Hematopoietic multipotent progenitor cell treated with erythropoietin and hydrocortisone succinate and interleukin-3 and kit ligand, for 4 days (in vitro differentiated cells): ENCODE measurements around the gene DLGAP3.

ENCODE experiments used
- DNase-seq: peaks from one replicate; pipeline ENCODE4 v3.0.0-alpha.2; 2015

DLGAP3 gene

DNA sequence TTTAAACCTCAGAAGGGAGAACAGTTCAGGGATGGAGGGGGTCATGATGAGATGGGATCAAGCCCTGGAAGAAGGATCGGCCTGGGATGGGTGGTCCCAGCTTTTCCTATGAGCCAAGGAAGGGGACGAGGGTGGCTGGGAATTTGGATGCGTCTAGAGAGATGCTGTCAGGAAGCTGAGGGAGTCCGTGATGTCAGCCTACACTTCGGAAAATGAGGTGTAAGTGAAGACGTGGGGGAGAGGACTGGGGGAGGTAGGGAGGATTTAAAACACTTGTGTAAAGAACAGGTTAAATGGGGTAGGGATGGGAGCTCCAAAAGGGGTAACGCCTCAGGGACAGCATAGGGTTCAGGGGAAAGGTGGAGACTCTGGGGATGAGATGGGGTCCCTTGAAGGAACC is 27.5 kb downstream of the DLGAP3 start:
- DNase-seq = no peak

DNA sequence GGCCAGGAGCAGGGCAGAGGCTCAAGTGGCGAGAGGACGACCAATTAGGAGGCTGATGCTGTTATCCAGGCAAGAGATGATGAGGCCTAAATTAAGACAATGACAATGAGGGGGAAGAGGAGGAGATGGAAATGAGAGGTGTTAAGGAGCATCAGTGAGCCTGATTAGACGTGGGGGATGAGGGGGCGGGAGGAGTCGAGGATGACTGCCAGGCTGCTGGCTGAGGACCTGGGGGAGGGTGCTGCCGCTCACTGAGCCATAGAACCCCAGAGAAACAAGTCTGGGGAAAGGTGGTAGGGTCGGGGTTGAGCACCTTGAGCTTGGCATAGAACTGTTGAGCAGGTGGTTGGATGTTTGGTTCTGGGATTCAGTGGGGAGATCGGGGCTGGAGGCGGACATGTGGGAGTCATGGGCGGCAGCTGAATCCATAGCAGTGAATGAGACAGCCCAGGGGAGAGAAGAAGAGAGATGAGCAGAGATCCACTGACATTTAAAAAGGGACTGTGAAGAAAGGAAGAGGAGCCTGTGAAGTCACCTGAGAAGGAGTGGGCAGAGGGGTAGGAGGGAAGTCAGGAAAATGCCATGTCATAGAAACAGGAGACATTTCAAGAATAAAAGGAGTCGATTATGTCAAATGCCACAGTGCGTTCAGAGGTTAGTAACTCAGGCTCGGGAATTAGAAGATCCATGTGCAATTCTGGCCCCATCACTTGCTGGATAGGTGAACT is 28.5 kb downstream of the DLGAP3 start:
- DNase-seq = no peak

DNA sequence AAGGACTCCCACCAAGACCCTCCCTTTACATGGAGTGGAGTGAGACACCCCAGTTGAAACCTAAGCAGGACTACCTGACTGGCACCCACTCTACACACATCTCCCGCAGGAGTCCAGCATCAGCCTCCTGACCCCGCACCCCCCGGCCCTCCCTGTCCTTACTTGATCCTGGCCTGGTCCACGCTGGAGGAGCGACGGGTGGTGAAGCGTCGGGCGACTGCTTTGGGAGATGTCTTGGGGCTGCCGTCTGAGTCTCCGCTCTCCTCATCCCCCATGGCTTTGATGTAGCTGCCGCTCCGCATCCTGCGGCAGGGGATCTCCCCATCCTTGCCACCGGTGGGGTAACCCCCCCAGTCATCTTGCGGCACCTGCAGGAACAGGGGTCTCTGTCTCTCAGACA is 29.5 kb downstream of the DLGAP3 start:
- no peak for DNase-seq

DNA sequence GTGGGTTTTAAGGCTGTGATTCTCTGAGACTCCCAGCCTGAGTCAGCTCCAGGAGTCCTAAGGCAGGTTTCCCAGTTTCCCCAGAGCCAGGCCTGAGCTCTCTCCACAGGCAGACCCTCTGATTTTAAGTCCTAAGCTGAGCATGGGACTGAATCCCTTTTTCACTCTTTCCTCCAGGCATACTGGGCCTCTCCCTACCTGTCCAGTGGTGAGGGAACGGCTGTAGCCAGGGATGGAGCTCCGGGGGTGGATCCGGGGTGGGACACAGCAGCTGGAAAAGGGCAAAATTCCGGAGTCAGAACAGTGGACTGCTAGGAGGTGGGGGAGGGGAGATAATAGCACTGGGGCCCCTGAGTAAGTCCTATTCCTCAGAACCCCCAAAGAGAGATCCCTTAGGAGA is 30.0 kb downstream of the DLGAP3 start:
- no peak for DNase-seq

- DNase-seq = no peak
Measured at GRCh38 chr1:34898330-34898761, 31.1 kb downstream of the DLGAP3 start.

DNA sequence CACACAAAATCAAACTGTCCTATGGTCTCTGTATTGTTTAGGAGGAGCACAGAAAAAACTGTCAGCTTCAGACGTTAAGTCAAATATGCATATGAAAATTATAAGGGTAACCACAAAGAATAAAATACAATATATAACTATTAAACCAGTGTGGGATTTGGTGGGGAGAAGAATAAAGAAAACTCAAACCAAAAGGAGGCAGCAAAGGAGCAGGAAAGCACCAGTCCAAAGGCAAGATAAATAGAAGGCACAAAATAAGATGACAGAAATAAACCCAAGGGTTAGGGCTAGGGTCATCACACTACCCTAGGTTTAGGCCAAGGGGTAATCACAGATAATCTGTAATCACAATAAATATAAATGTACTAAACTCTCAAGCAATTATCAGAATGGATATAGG is 32.8 kb downstream of the DLGAP3 start:
- DNase-seq = no peak

DNA sequence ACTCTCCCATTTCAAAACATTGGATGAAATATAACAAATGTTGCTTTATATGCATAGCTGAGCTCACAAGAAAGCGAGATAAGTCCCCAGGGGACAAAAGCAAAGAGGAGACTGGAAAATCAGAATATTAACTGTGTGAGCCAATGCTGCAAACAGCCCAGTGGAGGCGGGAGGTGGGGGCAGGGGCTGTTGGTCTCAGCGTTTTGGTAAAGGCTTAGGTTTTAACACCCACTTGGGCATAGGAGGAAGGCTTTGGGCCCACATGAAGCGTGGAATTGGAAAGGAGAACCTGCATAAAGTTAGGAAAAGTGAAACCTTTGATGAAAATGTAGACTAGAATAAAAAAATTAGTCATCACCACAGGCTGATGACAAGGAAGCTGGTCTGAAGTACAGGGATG is 39.7 kb downstream of the DLGAP3 start:
- no peak for DNase-seq

DNA sequence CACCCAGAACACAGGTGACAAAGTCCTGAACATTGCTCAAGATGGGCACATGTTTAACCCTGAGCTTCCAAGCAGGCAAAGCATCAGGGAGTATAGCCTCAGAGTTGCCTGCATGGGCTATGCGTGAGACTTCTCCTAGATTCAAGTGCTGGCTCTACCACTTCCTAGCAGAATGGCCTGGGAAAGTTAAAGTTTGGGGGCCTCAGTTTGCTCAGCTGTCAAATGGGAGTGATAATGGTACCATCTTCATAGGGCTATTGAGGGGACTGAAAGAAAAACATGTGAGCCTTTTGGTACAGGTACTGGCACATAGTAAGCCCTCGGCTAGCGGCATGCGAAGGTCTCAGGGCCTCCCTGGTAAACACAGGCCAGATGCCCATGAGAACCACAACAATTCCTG is 41.9 kb downstream of the DLGAP3 start:
- DNase-seq = no peak

GRCh38 chr1:34885405-34886247 is 43.8 kb downstream of the DLGAP3 start:
- DNase-seq = peak; percentile 52

DNA sequence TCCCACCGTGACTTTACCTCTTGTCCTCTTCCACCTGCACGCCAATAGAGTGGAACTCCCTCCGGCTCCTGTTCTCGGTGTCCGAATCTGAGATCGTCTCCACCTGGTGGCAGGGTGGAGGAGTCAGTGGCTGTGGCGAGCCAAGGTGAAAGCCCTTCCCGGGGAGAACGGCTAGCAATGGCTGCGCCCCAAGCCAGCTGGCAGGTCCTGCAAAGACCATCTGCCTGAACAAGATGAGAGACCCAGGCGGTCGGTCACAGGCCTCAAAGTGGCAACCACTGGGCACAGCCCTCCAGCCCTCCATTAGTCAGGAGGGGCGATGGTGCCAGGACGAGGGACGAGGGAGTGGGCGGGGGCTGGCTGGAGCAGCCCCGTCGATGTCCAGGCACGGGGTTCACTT is 44.5 kb downstream of the DLGAP3 start:
- no peak for DNase-seq

DNA sequence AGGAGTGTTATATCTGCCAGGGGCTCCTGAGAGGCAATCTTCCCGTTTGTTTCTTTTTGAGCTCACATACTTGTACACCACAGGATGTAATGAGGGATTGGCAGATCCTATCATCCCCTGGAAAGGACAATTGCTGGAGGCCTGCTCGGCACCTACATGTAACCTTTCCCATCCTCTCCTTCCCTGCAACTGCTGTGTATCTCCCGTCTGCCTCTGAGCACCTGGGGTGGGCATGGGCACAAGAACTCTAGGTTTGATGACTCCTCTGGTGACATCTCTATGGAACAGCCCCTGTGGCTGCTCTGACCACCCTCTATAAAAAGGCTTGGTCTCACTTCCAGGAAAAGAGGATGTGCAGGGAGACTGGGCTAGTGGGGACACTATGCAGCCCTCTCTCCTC is 44.9 kb downstream of the DLGAP3 start:
- DNase-seq = no peak

DNA sequence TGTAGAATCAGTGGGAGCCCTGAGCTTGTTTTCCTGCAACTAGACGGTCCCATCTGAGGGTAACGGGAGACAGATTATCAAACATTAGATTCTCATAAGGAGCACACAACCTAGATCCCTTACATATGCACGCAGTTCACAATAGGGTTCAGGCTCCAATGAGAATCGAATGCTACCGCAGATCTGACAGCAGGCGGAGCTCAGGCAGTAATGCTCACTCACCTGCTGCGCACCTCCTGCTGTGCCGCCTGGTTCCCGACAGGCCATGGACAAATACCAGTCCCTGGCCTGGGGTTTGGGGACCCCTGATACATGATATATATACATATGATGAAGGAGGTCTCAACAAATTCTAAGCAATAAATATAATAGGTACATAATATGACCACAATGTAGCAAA is 50.2 kb downstream of the DLGAP3 start:
- no peak for DNase-seq

DNA sequence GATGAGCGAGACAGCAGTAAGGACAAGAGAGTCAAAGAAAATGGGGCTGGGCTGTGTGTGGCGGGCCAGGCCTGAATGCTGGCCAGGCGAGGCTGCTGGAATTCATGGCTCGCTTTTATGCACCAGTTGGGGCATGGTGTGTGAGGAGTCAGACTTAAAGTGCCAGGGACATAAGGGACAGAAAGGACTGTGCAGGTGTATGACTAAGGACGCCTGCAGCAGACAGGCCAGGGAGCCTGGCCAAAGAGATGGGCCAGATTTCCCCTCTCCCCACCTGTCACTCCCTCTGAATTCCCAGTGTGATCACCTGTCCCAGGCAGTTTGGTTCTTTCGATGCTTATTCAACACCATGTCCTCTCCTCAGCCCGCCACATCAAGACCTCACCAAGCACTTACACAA is 53.0 kb downstream of the DLGAP3 start:
- DNase-seq = no peak

- DNase-seq = no peak
Measured at GRCh38 chr1:34874296-34874952, 55.0 kb downstream of the DLGAP3 start.

- no peak for DNase-seq
Measured at GRCh38 chr1:34872133-34872503, 57.3 kb downstream of the DLGAP3 start.

GRCh38 chr1:34871443-34872132 is 57.9 kb downstream of the DLGAP3 start:
- no peak for DNase-seq

- no peak for DNase-seq
Measured at GRCh38 chr1:34870395-34870794, 59.1 kb downstream of the DLGAP3 start.

GRCh38 chr1:34869760-34870159 is 59.7 kb downstream of the DLGAP3 start:
- no peak for DNase-seq

DNA sequence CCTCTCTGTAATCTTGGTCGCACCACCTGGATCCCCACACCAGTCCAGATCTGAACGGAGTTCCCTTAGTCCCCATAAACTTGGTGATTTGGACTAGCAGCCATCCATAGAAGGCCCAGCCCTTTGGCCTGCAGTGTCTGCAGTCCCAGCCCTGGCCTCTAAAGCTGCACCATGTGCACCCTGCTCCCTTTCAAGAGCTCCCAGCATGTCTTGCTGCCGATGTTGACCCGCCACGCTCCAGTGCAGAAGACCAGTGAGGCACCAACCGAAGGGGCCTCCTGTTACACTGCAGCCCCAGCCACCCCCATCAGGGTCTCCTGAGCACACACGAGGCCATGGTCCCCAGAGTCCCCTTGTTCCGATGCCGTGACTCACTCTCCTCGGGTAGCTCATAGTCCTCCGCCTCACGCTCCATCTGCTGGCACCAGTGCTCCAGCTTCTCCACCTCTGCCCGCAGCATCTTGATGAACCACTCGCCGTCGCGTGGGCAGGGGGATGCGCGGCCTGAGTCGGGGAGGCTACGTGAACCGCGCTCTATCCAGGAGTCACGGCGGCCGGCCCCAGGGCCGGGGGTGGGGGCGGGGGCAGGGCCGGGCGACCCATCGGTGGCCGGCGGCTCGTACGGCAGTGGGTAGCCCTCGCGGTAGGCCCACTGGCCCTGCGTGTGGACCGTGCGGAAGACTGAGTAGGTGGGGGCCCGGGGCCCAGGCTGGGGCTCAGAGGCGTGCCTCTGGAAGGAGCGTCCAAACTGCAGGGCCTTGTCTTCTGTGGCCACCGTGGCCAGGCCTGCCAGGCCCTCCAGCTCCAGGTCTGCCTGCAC is 61.0 kb downstream of the DLGAP3 start:
- no peak for DNase-seq

DNA sequence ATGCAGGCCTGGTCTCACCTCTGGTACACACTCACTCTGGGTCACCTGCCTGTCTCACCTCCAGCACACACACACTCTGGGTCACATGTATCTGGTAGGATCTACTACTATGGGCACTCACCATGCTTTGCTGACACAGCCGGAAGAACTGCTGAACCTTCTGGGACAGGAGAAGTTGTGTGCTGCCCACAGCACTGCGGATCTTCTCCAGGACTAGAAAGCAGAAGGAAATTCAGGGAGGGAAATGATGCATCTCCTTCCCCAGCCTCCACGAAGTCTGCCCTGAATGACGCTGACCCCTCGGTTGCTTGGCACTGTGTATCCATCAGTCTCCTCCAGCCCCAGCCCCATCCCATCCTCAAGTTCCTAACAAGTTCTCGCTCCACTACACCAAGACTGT is 62.0 kb downstream of the DLGAP3 start:
- no peak for DNase-seq

DNA sequence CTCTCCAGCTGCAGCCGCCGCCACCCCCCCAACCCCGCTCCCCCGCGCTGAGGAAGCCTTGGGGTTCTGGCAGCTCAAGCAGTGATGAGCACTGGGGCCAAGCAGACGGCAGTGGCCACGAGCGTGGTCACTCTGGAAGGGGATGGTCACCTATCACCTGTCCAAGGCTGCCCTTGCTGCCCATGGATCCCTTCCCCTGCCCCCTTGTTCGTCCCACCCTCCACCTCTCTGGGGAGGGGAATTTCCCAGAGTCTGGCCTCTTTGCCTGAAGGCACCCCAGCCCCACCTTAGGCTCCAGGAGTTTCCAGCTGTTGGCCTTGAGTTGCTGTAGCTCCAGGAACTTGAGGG is 62.7 kb downstream of the DLGAP3 start:
- DNase-seq = no peak

DNA sequence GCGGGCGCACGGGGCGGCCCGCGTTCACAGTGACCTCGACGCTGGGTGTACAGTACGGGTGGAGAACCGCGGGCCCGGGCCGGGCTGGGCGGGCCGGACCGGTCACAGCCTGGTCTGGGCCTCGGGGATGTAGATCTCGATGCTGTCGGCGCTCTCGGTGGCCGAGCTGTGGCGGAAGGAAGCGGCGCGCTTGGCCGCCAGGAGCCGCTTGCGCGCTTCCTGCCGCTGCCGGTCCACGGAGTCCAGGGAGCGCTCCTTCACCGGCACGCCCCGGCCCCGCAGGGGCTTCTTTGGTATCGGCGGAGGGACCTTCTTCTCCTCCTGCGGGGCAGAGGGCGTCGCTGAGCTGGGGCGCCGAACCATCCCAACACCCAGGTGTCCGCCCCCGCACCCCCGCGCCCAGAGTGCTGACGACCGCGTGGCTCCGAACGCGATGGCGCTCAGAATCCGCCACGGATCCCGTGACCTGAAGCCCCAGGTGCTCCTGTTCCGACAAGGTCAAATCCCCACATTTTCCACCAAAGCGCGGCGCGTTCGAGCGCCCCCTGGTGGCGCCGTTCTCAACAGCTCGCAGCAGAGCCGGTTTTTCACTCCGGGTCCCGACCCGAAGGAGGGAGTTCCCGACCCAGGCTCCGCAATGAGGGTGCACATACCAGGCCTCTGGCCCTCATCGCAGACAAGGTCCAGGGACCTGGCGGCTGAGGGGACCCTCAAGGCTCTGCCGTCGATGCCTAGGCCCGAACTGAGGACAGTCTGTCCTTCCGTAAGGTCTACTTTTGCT is 63.3 kb downstream of the DLGAP3 start:
- DNase-seq = peak; percentile 88
